Spleen (tissue), 11 donors: ENCODE data around the gene CCDC138. TPM values are rescaled to one million over a fixed set of nuclear protein-coding genes. Genes with fewer than 3 reads are reported as not detected.
A peak's percentile ranks its signal among the peaks of the same experiment; 100 is the strongest.

Experiments
- DNase-seq: peaks from one replicate; pipeline ENCODE4 v3.0.0-alpha.2; 2020
- H3K27ac ChIP-seq, 8 donors: fragments of 200-600 bp; sonication (generic) in 7 of 8; 1 replicate in 4 of 8; 2 replicates in 4 of 8; pipeline versions ENCODE4 v1.5.0 to v1.8.0; 2016 to 2021; ENCODE audit warnings: inconsistent platforms in 4 of 8, mild to moderate bottlenecking in 4 of 8, moderate library complexity in 1 of 8
- H3K27me3 ChIP-seq, 7 donors: fragments of 200-600 bp; sonication (generic) in 6 of 7; replicated peaks in 1 of 7; 1 replicate in 4 of 7; 2 replicates in 3 of 7; pipeline versions ENCODE4 v1.5.0 to v1.8.0; 2016 to 2021; ENCODE audit warnings: inconsistent platforms in 3 of 7, mild to moderate bottlenecking in 1 of 7
- H3K36me3 ChIP-seq, 6 donors: fragments of 200-600 bp; sonication (generic) in 5 of 6; 1 replicate in 4 of 6; 2 replicates in 2 of 6; pipeline versions ENCODE4 v1.5.0 to v1.8.0; 2016 to 2021; ENCODE audit warnings: inconsistent platforms in 2 of 6
- H3K4me1 ChIP-seq, 6 donors: fragments of 200-600 bp; sonication (generic) in 5 of 6; 1 replicate in 3 of 6; 2 replicates in 3 of 6; pipeline versions ENCODE4 v1.5.0 to v1.8.0; 2016 to 2021; ENCODE audit warnings: inconsistent platforms in 3 of 6
- H3K4me3 ChIP-seq, 8 donors: fragments of 200-600 bp; sonication (generic) in 7 of 8; 1 replicate in 4 of 8; 2 replicates in 4 of 8; pipeline versions ENCODE4 v1.5.0 to v1.8.0; 2016 to 2021; ENCODE audit warnings: inconsistent platforms in 4 of 8, mild to moderate bottlenecking in 4 of 8, moderate library complexity in 2 of 8
- H3K9me3 ChIP-seq, 8 donors: fragments of 200-600 bp; sonication (generic) in 7 of 8; 1 replicate in 4 of 8; 2 replicates in 4 of 8; pipeline versions ENCODE4 v1.5.0 to v1.8.0; 2016 to 2021; ENCODE audit warnings: inconsistent platforms in 4 of 8
- POLR2A ChIP-seq, 3 donors: fragments of 450-650 bp; IDR thresholded peaks; one replicate each; pipeline ENCODE4 v1.5.1; 2017; ENCODE audit warnings: antibody characterized with exemption in 3 of 3, mild to moderate bottlenecking in 1 of 3
- POLR2AphosphoS5 ChIP-seq, 3 donors: sonication (generic); formaldehyde crosslinking; IDR thresholded peaks; one replicate each; pipeline ENCODE4 v1.5.1; 2017; ENCODE audit warnings: antibody characterized with exemption in 3 of 3
- WGBS, 5 donors: extraction: QIAGEN DNeasy Blood & Tissue Kit in 3 of 5; methylation state at CpG; one replicate each; pipeline versions ENCODE4 v1.1.5 to v1.1.7; 2013 to 2018; 5-methylcytosine and 5-hydroxymethylcytosine counted together
- intact Hi-C: fragments of 100-400 bp; cut with DNase I; formaldehyde crosslinking; loops from one replicate; pipeline ENCODE4 v1.15.0; 2023; ENCODE audit warnings: low total_unique reads
- polyA plus RNA-seq, 3 donors: library from polyadenylated mRNA; stranded (reverse); fragments of 200-250 nt; gene quantifications; one replicate each; pipeline ENCODE4 v1.2.1, GENCODE V29; 2013
- small RNA-seq, 4 donors: library from RNA; depleted of rRNA; stranded (forward); fragments of <200 nt; gene quantifications; one replicate each; pipeline ENCODE3, GENCODE V24; 2016
- total RNA-seq, 7 donors: library from RNA; depleted of rRNA in 3 of 7; stranded (reverse); fragments of >200 nt in 3 of 7; fragmentation: NEBNext Ultra II Directional in 4 of 7; extraction: Animal tissue kit (Norgen Biotek cat#: 25700) in 4 of 7; gene quantifications; one replicate each; pipeline versions ENCODE4 v1.1.0 to v1.2.1, GENCODE V29; 2016 to 2021
- TF ChIP-seq, protein P1 (sequence below), 11 experiments: fragments of 200-600 bp in 7 of 11; fragments of 450-650 bp in 4 of 11; sonication (generic) in 4 of 11; IDR thresholded peaks in 8 of 11; conservative IDR thresholded peaks in 3 of 11; 1 replicate in 7 of 11; 2 replicates in 4 of 11; pipeline versions ENCODE4 v1.4.0 to v1.8.0; 2016 to 2021; ENCODE audit warnings: antibody characterized with exemption in 11 of 11, inconsistent platforms in 4 of 11, mild to moderate bottlenecking in 1 of 11
- donor health status: healthy with polysubstance abuse.
- donor health status: DM: no; HTN: no; CAD: no; lungs with moderate emphysema.
- donor health status: DM: no; HTN: no; CAD: no.
- donor health status: Bipolar disorder and iron deficiency.
- donor health status: healthy.
- donor health status: DM: no; HTN: no; CAD: no.
- donor health status: DM: yes; HTN: yes; CAD: no.

Gene CCDC138
- total and polyA plus RNA-seq, 10 donors, result 2.0 to 10.5 (median 4.2) TPM

- Histone ChIP-seq H3K4me3 (no peak overlapping the region), H3K27me3 (no peaks in the 10 kb centered on the region), H3K27ac (no peak overlapping the region), H3K9me3 (no peaks in the 10 kb centered on the region), H3K36me3 (no peaks in the 10 kb centered on the region), H3K4me1 (no peaks in the 10 kb centered on the region)
- TF ChIP-seq, protein P1, sequence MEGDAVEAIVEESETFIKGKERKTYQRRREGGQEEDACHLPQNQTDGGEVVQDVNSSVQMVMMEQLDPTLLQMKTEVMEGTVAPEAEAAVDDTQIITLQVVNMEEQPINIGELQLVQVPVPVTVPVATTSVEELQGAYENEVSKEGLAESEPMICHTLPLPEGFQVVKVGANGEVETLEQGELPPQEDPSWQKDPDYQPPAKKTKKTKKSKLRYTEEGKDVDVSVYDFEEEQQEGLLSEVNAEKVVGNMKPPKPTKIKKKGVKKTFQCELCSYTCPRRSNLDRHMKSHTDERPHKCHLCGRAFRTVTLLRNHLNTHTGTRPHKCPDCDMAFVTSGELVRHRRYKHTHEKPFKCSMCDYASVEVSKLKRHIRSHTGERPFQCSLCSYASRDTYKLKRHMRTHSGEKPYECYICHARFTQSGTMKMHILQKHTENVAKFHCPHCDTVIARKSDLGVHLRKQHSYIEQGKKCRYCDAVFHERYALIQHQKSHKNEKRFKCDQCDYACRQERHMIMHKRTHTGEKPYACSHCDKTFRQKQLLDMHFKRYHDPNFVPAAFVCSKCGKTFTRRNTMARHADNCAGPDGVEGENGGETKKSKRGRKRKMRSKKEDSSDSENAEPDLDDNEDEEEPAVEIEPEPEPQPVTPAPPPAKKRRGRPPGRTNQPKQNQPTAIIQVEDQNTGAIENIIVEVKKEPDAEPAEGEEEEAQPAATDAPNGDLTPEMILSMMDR (IDR thresholded peaks at IDR 0.05 in 8 of 11, conservative IDR thresholded peaks at IDR 0.05 in 3 of 11), result no peak
- TF ChIP-seq POLR2AphosphoS5 (IDR thresholded peaks at IDR 0.05), result no peak
- TF ChIP-seq POLR2A (IDR thresholded peaks at IDR 0.05), result no peak
- WGBS, 5 donors, result 78 to 97% (median 91%) methylated on average over 2 to 6 of the region's 6 CpGs
- intact Hi-C loops, result no loop called here
- peak; percentile 65 for DNase-seq
Observed at GRCh38 chr2:108925286-108925685, 138.7 kb downstream of the CCDC138 start.

DNA sequence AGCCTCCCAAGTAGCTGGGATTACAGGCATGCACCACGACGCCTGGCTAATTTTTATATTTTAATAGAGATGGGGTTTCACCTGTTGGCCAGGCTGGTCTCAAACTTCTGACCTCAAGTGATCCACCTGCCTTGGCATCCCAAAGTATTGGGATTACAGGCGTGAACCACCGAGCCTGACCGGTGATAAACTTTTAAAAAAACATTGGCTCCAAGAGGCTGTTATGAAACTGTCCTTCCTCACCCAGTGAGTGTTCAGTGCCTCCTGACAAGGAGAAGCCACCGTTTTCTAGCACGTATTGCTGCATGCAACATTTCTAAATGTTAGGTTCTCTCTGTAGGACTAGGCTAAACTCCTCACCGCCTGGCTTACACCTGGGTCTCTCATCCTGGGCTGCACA, 139.2 kb downstream of the CCDC138 start:
- WGBS, 5 donors, result 83 to 93% (median 89%) methylated on average over 8 of the region's 8 CpGs
- no peaks in the 10 kb centered on the region for H3K4me1 ChIP-seq
- no peaks in the 10 kb centered on the region for H3K27me3 ChIP-seq
- no peaks in the 10 kb centered on the region for H3K9me3 ChIP-seq
- TF ChIP-seq, protein P1 (IDR thresholded peaks at IDR 0.05 in 8 of 11, conservative IDR thresholded peaks at IDR 0.05 in 3 of 11), result no peak
- TF ChIP-seq POLR2AphosphoS5 (IDR thresholded peaks at IDR 0.05) (no peak), POLR2A (IDR thresholded peaks at IDR 0.05) (no peak)
- H3K4me3 ChIP-seq, result no peak overlapping the region
- intact Hi-C loops, result no loop called here
- DNase-seq, result peak; percentile 20
- no peak overlapping the region for H3K27ac ChIP-seq
- H3K36me3 ChIP-seq, result no peaks in the 10 kb centered on the region

Small RNA genes lying within 50 kb of the gene (small RNA-seq; reads per million reads assigned to genes)
- 0 reads per million in 4 donors for gene AC073415.1

Other genes starting within 250 kb of the CCDC138 start
- gene RANBP2, start 67.3 kb upstream of the CCDC138 start, total RNA-seq, result 10 to 100 TPM; 59.8 to 86.7 (median 66.5) TPM
- 1 to 10 TPM; 7.4 to 9.6 (median 8.1) TPM for gene RANBP2, start 67.3 kb upstream of the CCDC138 start, polyA plus RNA-seq
- gene EDAR, start 202.4 kb downstream of the CCDC138 start, total RNA-seq, result under 1 TPM in 5 of 7 donors, not detected in 2; 0.14 to 0.67 (median 0.15) TPM
- gene EDAR, start 202.4 kb downstream of the CCDC138 start, polyA plus RNA-seq, result under 1 TPM; 0.02 to 0.18 (median 0.06) TPM